Cardiac muscle cell (in vitro differentiated cells and primary cell): ENCODE measurements around the gene LTO1. TPM values are rescaled to one million over a fixed set of nuclear protein-coding genes. Genes with fewer than 3 reads are reported as not detected.

ENCODE experiments used
- DNase-seq, 2 donors: peaks; one replicate each; pipeline versions ENCODE4 v3.0.0 to v3.0.0-alpha.2; 2010 to 2017; ENCODE audit warnings: low read depth in 1 of 2, low spot score in 1 of 2
- H3K27ac ChIP-seq: fragments of 200-600 bp; sonication (generic); 2 replicates; pipeline ENCODE4 v1.5.1; 2016
- H3K27me3 ChIP-seq: fragments of 200-600 bp; sonication (generic); 2 replicates; pipeline ENCODE4 v1.6.0; 2016; ENCODE audit warnings: control low read depth
- H3K36me3 ChIP-seq: fragments of 200-600 bp; sonication (generic); 2 replicates; pipeline ENCODE4 v1.5.1; 2016; ENCODE audit warnings: control low read depth
- H3K4me1 ChIP-seq: fragments of 200-600 bp; sonication (generic); 2 replicates; pipeline ENCODE4 v1.8.1; 2017; ENCODE audit warnings: low read depth, mild to moderate bottlenecking, mixed run types
- H3K4me3 ChIP-seq: fragments of 200-600 bp; sonication (generic); 2 replicates; pipeline ENCODE4 v1.5.1; 2016; ENCODE audit warnings: mild to moderate bottlenecking
- H3K9me3 ChIP-seq: fragments of 200-600 bp; sonication (generic); 2 replicates; pipeline ENCODE4 v1.5.1; 2017; ENCODE audit warnings: low read depth, mild to moderate bottlenecking, control low read depth
- CTCF ChIP-seq: IDR thresholded peaks from 2 replicates; pipeline ENCODE4 v1.5.1; 2012; ENCODE audit warnings: low read depth, mild to moderate bottlenecking, low read length
- polyA plus RNA-seq: library from polyadenylated mRNA; unstranded; fragments of >200 nt; fragmentation: Nextera tagmentation; extraction: Ambion mirVana; gene quantifications from 2 replicates; pipeline ENCODE4 v1.2.1, GENCODE V29; 2016
- total RNA-seq: library from RNA; depleted of rRNA; stranded (reverse); fragments of >200 nt; gene quantifications from 2 replicates; pipeline ENCODE4 v1.2.3, GENCODE V29; 2016

The LTO1 gene
- total and polyA plus RNA-seq, 2 experiments from 2014 or later, result 23.0 to 26.2 TPM

GRCh38 chr11:69657911-69658625, 17.1 kb downstream of the LTO1 start:
- no peak overlapping the region for H3K4me3 ChIP-seq
- DNase-seq, result peak; percentile 37 to 86
- peak overlapping the region; percentile 94 for H3K27ac ChIP-seq
- no peak for TF ChIP-seq CTCF
- H3K9me3 ChIP-seq, result no peaks in the 10 kb centered on the region
- no peaks in the 10 kb centered on the region for H3K27me3 ChIP-seq
- H3K4me1 ChIP-seq, result peaks cover 11% of the 10 kb centered on the region
- no peaks in the 10 kb centered on the region for H3K36me3 ChIP-seq

- Histone ChIP-seq H3K4me1 (peaks cover 11% of the 10 kb centered on the region), H3K27ac (peak overlapping the region; percentile 94), H3K27me3 (no peaks in the 10 kb centered on the region), H3K36me3 (no peaks in the 10 kb centered on the region), H3K4me3 (no peak overlapping the region), H3K9me3 (no peaks in the 10 kb centered on the region)
- no peak for DNase-seq
- no peak for TF ChIP-seq CTCF
These were observed 17.7 kb downstream of the LTO1 start for GRCh38 chr11:69657456-69657910.

- H3K4me3 ChIP-seq, result no peak overlapping the region
- TF ChIP-seq CTCF, result no peak
- peaks cover 4% of the 10 kb centered on the region for H3K36me3 ChIP-seq
- H3K9me3 ChIP-seq, result no peaks in the 10 kb centered on the region
- DNase-seq, result no peak
- H3K27me3 ChIP-seq, result no peaks in the 10 kb centered on the region
- H3K27ac ChIP-seq, result peak overlapping the region; percentile 94
- H3K4me1 ChIP-seq, result peaks cover 11% of the 10 kb centered on the region
These were observed 18.4 kb downstream of the LTO1 start for GRCh38 chr11:69656536-69657455.

GRCh38 chr11:69655479-69656428, 19.4 kb downstream of the LTO1 start:
- Histone ChIP-seq H3K4me1 (peaks cover 11% of the 10 kb centered on the region), H3K27ac (no peak overlapping the region), H3K9me3 (no peaks in the 10 kb centered on the region), H3K27me3 (no peaks in the 10 kb centered on the region), H3K36me3 (peaks cover 4% of the 10 kb centered on the region), H3K4me3 (no peak overlapping the region)
- TF ChIP-seq CTCF, result no peak
- DNase-seq, result no peak
